ENCODE data around the gene GUCY1A2.

Gene GUCY1A2

DNA sequence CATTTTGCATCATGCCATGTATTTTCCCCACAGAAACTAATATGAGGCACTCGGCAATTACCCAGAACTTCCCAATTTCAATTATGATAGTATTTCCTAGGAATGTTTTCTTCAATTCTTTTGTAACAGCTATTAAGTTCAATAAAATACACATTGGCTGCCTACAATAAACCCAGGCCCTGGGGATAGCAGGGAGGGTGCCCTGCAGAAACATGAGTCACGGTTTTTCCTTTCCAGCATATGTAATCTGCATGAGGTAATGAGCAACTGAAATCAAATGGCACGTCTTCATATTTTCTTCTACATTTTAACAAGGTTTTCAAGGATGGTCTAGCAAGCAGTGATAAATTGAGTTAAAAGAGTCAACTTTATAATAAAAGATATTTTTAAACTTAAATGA lies 32.0 kb downstream of the GUCY1A2 start:
- Histone ChIP-seq H3K36me3 (ENCODE audit: control insufficient read depth in 5 of 5, insufficient read depth in 5 of 5, low read length in 5 of 5) (no peaks in the 10 kb centered on the region), H3K4me3 (ENCODE audit: low read depth in 1 of 5, low read length in 5 of 5) (no peak overlapping the region), H3K9ac (ENCODE audit: low read length in 5 of 5) (no peak overlapping the region), H3K27ac (ENCODE audit: low read depth, low read length) (no peak overlapping the region), H3K27me3 (ENCODE audit: control insufficient read depth in 5 of 5, insufficient read depth in 4 of 5, low read length in 5 of 5) (no peaks in the 10 kb centered on the region), H3K9me3 (ENCODE audit: control insufficient read depth in 5 of 5, low read length in 5 of 5) (no peaks in the 10 kb centered on the region), H3K4me1 (ENCODE audit: control insufficient read depth in 5 of 5, insufficient read depth in 5 of 5, low read length in 5 of 5) (peaks cover 0 to 5% (median 0%) of the 10 kb centered on the region in 5 donors)

- Histone ChIP-seq H3K4me3 (ENCODE audit: low read depth in 1 of 5, low read length in 5 of 5) (no peak overlapping the region), H3K27me3 (ENCODE audit: control insufficient read depth in 5 of 5, insufficient read depth in 4 of 5, low read length in 5 of 5) (no peaks in the 10 kb centered on the region), H3K27ac (ENCODE audit: low read depth, low read length) (no peak overlapping the region), H3K36me3 (ENCODE audit: control insufficient read depth in 5 of 5, insufficient read depth in 5 of 5, low read length in 5 of 5) (no peaks in the 10 kb centered on the region), H3K9ac (ENCODE audit: low read length in 5 of 5) (no peak overlapping the region), H3K4me1 (ENCODE audit: control insufficient read depth in 5 of 5, insufficient read depth in 5 of 5, low read length in 5 of 5) (peaks cover 0 to 4% (median 0%) of the 10 kb centered on the region in 5 donors), H3K9me3 (ENCODE audit: control insufficient read depth in 5 of 5, low read length in 5 of 5) (no peaks in the 10 kb centered on the region)
Measured at GRCh38 chr11:106983991-106984390, 34.3 kb downstream of the GUCY1A2 start.

- no peaks in the 10 kb centered on the region for H3K9me3 ChIP-seq (ENCODE audit: control insufficient read depth in 5 of 5, low read length in 5 of 5)
- no peak overlapping the region for H3K4me3 ChIP-seq (ENCODE audit: low read depth in 1 of 5, low read length in 5 of 5)
- no peaks in the 10 kb centered on the region for H3K36me3 ChIP-seq (ENCODE audit: control insufficient read depth in 5 of 5, insufficient read depth in 5 of 5, low read length in 5 of 5)
- no peaks in the 10 kb centered on the region for H3K27me3 ChIP-seq (ENCODE audit: control insufficient read depth in 5 of 5, insufficient read depth in 4 of 5, low read length in 5 of 5)
- no peak overlapping the region for H3K9ac ChIP-seq (ENCODE audit: low read length in 5 of 5)
- no peaks in the 10 kb centered on the region for H3K4me1 ChIP-seq (ENCODE audit: control insufficient read depth in 5 of 5, insufficient read depth in 5 of 5, low read length in 5 of 5)
- H3K27ac ChIP-seq (ENCODE audit: low read depth, low read length): no peak overlapping the region
Measured at GRCh38 chr11:106983261-106983660, 35.0 kb downstream of the GUCY1A2 start.

GRCh38 chr11:106974831-106975230 lies 43.4 kb downstream of the GUCY1A2 start:
- Histone ChIP-seq H3K9me3 (ENCODE audit: control insufficient read depth in 5 of 5, low read length in 5 of 5) (no peaks in the 10 kb centered on the region), H3K36me3 (ENCODE audit: control insufficient read depth in 5 of 5, insufficient read depth in 5 of 5, low read length in 5 of 5) (no peaks in the 10 kb centered on the region), H3K4me1 (ENCODE audit: control insufficient read depth in 5 of 5, insufficient read depth in 5 of 5, low read length in 5 of 5) (no peaks in the 10 kb centered on the region), H3K27me3 (ENCODE audit: control insufficient read depth in 5 of 5, insufficient read depth in 4 of 5, low read length in 5 of 5) (no peaks in the 10 kb centered on the region), H3K4me3 (ENCODE audit: low read depth in 1 of 5, low read length in 5 of 5) (no peak overlapping the region), H3K9ac (ENCODE audit: low read length in 5 of 5) (no peak overlapping the region), H3K27ac (ENCODE audit: low read depth, low read length) (no peak overlapping the region)

DNA sequence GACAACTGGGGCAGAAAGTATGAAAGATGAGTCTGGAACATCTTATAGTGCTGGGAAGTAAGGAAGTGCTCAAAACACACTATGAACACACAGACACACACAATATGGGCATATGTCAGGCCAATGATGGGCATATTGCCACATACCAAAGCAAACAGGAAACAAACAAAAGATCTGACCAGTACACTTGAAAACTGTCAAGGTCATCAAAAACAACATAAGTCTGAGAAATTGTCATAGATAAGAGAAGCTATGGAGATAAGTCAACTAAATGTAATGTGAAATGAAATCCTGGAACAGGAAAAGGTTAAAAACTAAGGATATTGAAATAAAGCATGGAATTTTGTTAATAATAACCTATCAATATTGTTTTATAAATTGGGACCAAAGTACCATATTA lies 46.4 kb downstream of the GUCY1A2 start:
- H3K27ac ChIP-seq (ENCODE audit: low read depth, low read length): no peak overlapping the region
- H3K27me3 ChIP-seq (ENCODE audit: control insufficient read depth in 5 of 5, insufficient read depth in 4 of 5, low read length in 5 of 5): no peaks in the 10 kb centered on the region
- no peaks in the 10 kb centered on the region for H3K4me1 ChIP-seq (ENCODE audit: control insufficient read depth in 5 of 5, insufficient read depth in 5 of 5, low read length in 5 of 5)
- H3K36me3 ChIP-seq (ENCODE audit: control insufficient read depth in 5 of 5, insufficient read depth in 5 of 5, low read length in 5 of 5): no peaks in the 10 kb centered on the region
- no peak overlapping the region for H3K9ac ChIP-seq (ENCODE audit: low read length in 5 of 5)
- no peak overlapping the region for H3K4me3 ChIP-seq (ENCODE audit: low read depth in 1 of 5, low read length in 5 of 5)
- H3K9me3 ChIP-seq (ENCODE audit: control insufficient read depth in 5 of 5, low read length in 5 of 5): no peaks in the 10 kb centered on the region

GRCh38 chr11:106969644-106970355 lies 48.5 kb downstream of the GUCY1A2 start:
- Histone ChIP-seq H3K4me3 (ENCODE audit: low read depth in 1 of 5, low read length in 5 of 5) (no peak overlapping the region), H3K9me3 (ENCODE audit: control insufficient read depth in 5 of 5, low read length in 5 of 5) (no peaks in the 10 kb centered on the region), H3K36me3 (ENCODE audit: control insufficient read depth in 5 of 5, insufficient read depth in 5 of 5, low read length in 5 of 5) (no peaks in the 10 kb centered on the region), H3K4me1 (ENCODE audit: control insufficient read depth in 5 of 5, insufficient read depth in 5 of 5, low read length in 5 of 5) (no peaks in the 10 kb centered on the region), H3K27me3 (ENCODE audit: control insufficient read depth in 5 of 5, insufficient read depth in 4 of 5, low read length in 5 of 5) (no peaks in the 10 kb centered on the region), H3K27ac (ENCODE audit: low read depth, low read length) (no peak overlapping the region), H3K9ac (ENCODE audit: low read length in 5 of 5) (no peak overlapping the region)

GRCh38 chr11:106962995-106963394 lies 55.3 kb downstream of the GUCY1A2 start:
- Histone ChIP-seq H3K9me3 (ENCODE audit: control insufficient read depth in 5 of 5, low read length in 5 of 5) (no peaks in the 10 kb centered on the region), H3K27me3 (ENCODE audit: control insufficient read depth in 5 of 5, insufficient read depth in 4 of 5, low read length in 5 of 5) (no peaks in the 10 kb centered on the region), H3K4me1 (ENCODE audit: control insufficient read depth in 5 of 5, insufficient read depth in 5 of 5, low read length in 5 of 5) (peaks cover 0 to 9% (median 5%) of the 10 kb centered on the region in 5 donors), H3K27ac (ENCODE audit: low read depth, low read length) (no peak overlapping the region), H3K36me3 (ENCODE audit: control insufficient read depth in 5 of 5, insufficient read depth in 5 of 5, low read length in 5 of 5) (no peaks in the 10 kb centered on the region), H3K4me3 (ENCODE audit: low read depth in 1 of 5, low read length in 5 of 5) (no peak overlapping the region), H3K9ac (ENCODE audit: low read length in 5 of 5) (no peak overlapping the region)

- H3K36me3 ChIP-seq (ENCODE audit: control insufficient read depth in 5 of 5, insufficient read depth in 5 of 5, low read length in 5 of 5): no peaks in the 10 kb centered on the region
- H3K9ac ChIP-seq (ENCODE audit: low read length in 5 of 5): no peak overlapping the region
- peaks cover 0 to 9% (median 5%) of the 10 kb centered on the region in 5 donors for H3K4me1 ChIP-seq (ENCODE audit: control insufficient read depth in 5 of 5, insufficient read depth in 5 of 5, low read length in 5 of 5)
- no peak overlapping the region for H3K4me3 ChIP-seq (ENCODE audit: low read depth in 1 of 5, low read length in 5 of 5)
- H3K27me3 ChIP-seq (ENCODE audit: control insufficient read depth in 5 of 5, insufficient read depth in 4 of 5, low read length in 5 of 5): no peaks in the 10 kb centered on the region
- H3K9me3 ChIP-seq (ENCODE audit: control insufficient read depth in 5 of 5, low read length in 5 of 5): no peaks in the 10 kb centered on the region
- H3K27ac ChIP-seq (ENCODE audit: low read depth, low read length): no peak overlapping the region
Measured at GRCh38 chr11:106961518-106961917, 56.8 kb downstream of the GUCY1A2 start.

DNA sequence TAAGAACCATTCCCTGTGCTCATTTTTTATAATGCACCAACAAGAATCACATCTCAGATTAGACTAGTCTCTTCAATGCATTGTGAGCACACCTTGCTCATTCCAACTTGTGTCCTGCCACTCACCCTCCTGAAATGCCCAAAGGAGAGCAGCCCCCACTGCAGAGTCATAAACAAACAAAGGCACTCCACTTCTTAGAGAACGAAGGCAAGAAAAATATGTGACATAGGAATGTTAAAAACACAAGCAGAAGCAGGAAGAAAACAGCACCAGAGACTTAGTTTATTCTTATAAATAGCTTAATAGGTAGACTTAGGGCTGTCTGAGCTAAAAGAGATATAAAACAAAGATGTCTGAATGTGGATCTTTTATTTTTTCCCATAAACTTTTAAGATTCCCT lies 57.2 kb downstream of the GUCY1A2 start:
- H3K4me1 ChIP-seq (ENCODE audit: control insufficient read depth in 5 of 5, insufficient read depth in 5 of 5, low read length in 5 of 5): peaks cover 0 to 9% (median 5%) of the 10 kb centered on the region in 5 donors
- H3K27ac ChIP-seq (ENCODE audit: low read depth, low read length): no peak overlapping the region
- H3K9ac ChIP-seq (ENCODE audit: low read length in 5 of 5): no peak overlapping the region
- H3K27me3 ChIP-seq (ENCODE audit: control insufficient read depth in 5 of 5, insufficient read depth in 4 of 5, low read length in 5 of 5): no peaks in the 10 kb centered on the region
- no peaks in the 10 kb centered on the region for H3K9me3 ChIP-seq (ENCODE audit: control insufficient read depth in 5 of 5, low read length in 5 of 5)
- H3K36me3 ChIP-seq (ENCODE audit: control insufficient read depth in 5 of 5, insufficient read depth in 5 of 5, low read length in 5 of 5): no peaks in the 10 kb centered on the region
- no peak overlapping the region for H3K4me3 ChIP-seq (ENCODE audit: low read depth in 1 of 5, low read length in 5 of 5)

DNA sequence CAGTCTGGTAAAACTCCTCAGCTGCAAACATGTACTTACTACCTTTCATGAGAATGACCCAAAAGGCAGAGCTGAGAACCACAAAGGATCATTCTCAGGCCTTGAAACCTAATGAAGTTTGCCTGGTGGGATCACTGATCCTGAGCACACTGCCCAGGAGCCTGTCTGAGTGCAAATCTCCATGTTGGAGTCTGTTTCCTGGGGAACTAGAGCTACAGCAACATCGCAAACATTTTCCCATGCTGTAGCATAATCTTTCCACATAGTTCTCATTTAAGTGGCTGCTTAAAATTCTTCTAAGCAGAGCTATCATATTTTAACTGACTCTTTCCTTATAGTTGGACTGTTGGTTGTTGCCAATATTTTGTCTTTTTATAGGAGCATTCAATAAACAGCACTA lies 58.5 kb downstream of the GUCY1A2 start:
- no peaks in the 10 kb centered on the region for H3K27me3 ChIP-seq (ENCODE audit: control insufficient read depth in 5 of 5, insufficient read depth in 4 of 5, low read length in 5 of 5)
- H3K9me3 ChIP-seq (ENCODE audit: control insufficient read depth in 5 of 5, low read length in 5 of 5): no peaks in the 10 kb centered on the region
- H3K36me3 ChIP-seq (ENCODE audit: control insufficient read depth in 5 of 5, insufficient read depth in 5 of 5, low read length in 5 of 5): no peaks in the 10 kb centered on the region
- H3K27ac ChIP-seq (ENCODE audit: low read depth, low read length): no peak overlapping the region
- peaks cover 0 to 9% (median 5%) of the 10 kb centered on the region in 5 donors for H3K4me1 ChIP-seq (ENCODE audit: control insufficient read depth in 5 of 5, insufficient read depth in 5 of 5, low read length in 5 of 5)
- H3K4me3 ChIP-seq (ENCODE audit: low read depth in 1 of 5, low read length in 5 of 5): no peak overlapping the region
- no peak overlapping the region for H3K9ac ChIP-seq (ENCODE audit: low read length in 5 of 5)

Data from subcutaneous abdominal adipose tissue (tissue), 5 donors.